ENCODE data around the gene ISX.

DNA sequence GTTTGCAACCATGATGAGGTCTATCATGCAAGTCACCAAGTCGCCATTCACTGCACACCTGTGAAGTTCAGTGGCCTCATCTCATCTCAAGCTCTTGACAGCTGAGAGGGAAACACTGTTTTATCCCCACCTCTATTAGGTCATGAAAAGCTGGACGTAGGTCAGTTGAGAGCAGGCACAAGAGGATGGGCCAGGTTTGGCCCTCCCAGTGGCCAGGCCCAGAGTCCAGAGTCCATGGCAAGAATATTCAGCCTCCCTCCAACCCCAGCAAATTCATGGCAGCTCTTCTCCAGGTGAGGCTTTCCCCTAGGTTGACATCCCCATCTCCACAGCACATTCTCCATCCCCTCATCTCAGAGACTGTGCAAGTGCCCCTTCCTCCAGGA, 22.0 kb upstream of the ISX start:
- no peak for TF ChIP-seq EP300 (IDR thresholded peaks at IDR 0.05)
- TF ChIP-seq, protein P1, sequence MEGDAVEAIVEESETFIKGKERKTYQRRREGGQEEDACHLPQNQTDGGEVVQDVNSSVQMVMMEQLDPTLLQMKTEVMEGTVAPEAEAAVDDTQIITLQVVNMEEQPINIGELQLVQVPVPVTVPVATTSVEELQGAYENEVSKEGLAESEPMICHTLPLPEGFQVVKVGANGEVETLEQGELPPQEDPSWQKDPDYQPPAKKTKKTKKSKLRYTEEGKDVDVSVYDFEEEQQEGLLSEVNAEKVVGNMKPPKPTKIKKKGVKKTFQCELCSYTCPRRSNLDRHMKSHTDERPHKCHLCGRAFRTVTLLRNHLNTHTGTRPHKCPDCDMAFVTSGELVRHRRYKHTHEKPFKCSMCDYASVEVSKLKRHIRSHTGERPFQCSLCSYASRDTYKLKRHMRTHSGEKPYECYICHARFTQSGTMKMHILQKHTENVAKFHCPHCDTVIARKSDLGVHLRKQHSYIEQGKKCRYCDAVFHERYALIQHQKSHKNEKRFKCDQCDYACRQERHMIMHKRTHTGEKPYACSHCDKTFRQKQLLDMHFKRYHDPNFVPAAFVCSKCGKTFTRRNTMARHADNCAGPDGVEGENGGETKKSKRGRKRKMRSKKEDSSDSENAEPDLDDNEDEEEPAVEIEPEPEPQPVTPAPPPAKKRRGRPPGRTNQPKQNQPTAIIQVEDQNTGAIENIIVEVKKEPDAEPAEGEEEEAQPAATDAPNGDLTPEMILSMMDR (IDR thresholded peaks at IDR 0.05) = no peak
- TF ChIP-seq POLR2A (IDR thresholded peaks at IDR 0.05) = no peak
- no peak for TF ChIP-seq POLR2AphosphoS5 (IDR thresholded peaks at IDR 0.05)

Data from stomach (tissue), 4 donors.